Fibroblast of lung (primary cell): ENCODE data around the gene PLAAT3. TPM values are rescaled to one million over a fixed set of nuclear protein-coding genes. Genes with fewer than 3 reads are reported as not detected.

Experiments
- DNase-seq, 2 donors: peaks; one replicate each; pipeline versions ENCODE4 v3.0.0 to v3.0.0-alpha.2; 2010; ENCODE audit warnings: low read depth in 2 of 2
- H2AFZ ChIP-seq: 2 replicates; pipeline ENCODE4 v1.5.1; 2012; ENCODE audit warnings: low read length, control low read depth, inconsistent platforms
- H3K27ac ChIP-seq: 2 replicates; pipeline ENCODE4 v1.5.1; 2011; ENCODE audit warnings: low read length, control low read depth; ENCODE audit not compliant: insufficient read depth
- H3K27me3 ChIP-seq: 2 replicates; pipeline ENCODE4 v1.5.1; 2011; ENCODE audit warnings: mild to moderate bottlenecking, low read length; ENCODE audit not compliant: control insufficient read depth, insufficient read depth
- H3K36me3 ChIP-seq: 2 replicates; pipeline ENCODE4 v1.5.1; 2011; ENCODE audit warnings: low read length; ENCODE audit not compliant: control insufficient read depth, insufficient read depth
- H3K4me1 ChIP-seq: 2 replicates; pipeline ENCODE4 v1.5.1; 2011; ENCODE audit warnings: low read length; ENCODE audit not compliant: control insufficient read depth, insufficient read depth; ENCODE audit errors: extremely low read depth
- H3K4me2 ChIP-seq: 2 replicates; pipeline ENCODE4 v1.5.1; 2011; ENCODE audit warnings: low read length, control low read depth; ENCODE audit not compliant: insufficient read depth; ENCODE audit errors: extremely low read depth
- H3K4me3 ChIP-seq, 4 experiments: fragments of 200-600 bp in 1 of 4; sonication (generic) in 1 of 4; replicated peaks in 1 of 4; 2 replicates each; pipeline ENCODE4 v1.5.1; 2011 to 2016; ENCODE audit warnings: low read length in 4 of 4, low read depth in 3 of 4, mild to moderate bottlenecking in 3 of 4, control low read depth in 2 of 4, inconsistent platforms in 1 of 4, mixed read lengths in 1 of 4; ENCODE audit not compliant: insufficient read depth in 1 of 4; ENCODE audit errors: control extremely low read depth in 1 of 4
- H3K79me2 ChIP-seq: 2 replicates; pipeline ENCODE4 v1.5.1; 2012; ENCODE audit warnings: mild to moderate bottlenecking, low read length, inconsistent platforms; ENCODE audit not compliant: control insufficient read depth, insufficient read depth
- H3K9ac ChIP-seq: 2 replicates; pipeline ENCODE4 v1.5.1; 2011; ENCODE audit warnings: mild to moderate bottlenecking, low read length, control low read depth; ENCODE audit not compliant: insufficient read depth
- H3K9me3 ChIP-seq: 2 replicates; pipeline ENCODE4 v1.5.1; 2012; ENCODE audit warnings: low read depth, low read length; ENCODE audit not compliant: control insufficient read depth, insufficient read depth
- H4K20me1 ChIP-seq: 2 replicates; pipeline ENCODE4 v1.5.1; 2011; ENCODE audit warnings: low read length; ENCODE audit not compliant: control insufficient read depth, insufficient read depth; ENCODE audit errors: extremely low read depth
- CTCF ChIP-seq, 2 donors: IDR thresholded peaks in 1 of 2; conservative IDR thresholded peaks in 1 of 2; 1 replicate in 1 of 2; 2 replicates in 1 of 2; pipeline ENCODE4 v1.5.1; 2011 to 2012; ENCODE audit warnings: low read length in 2 of 2, control low read depth in 1 of 2, inconsistent platforms in 1 of 2, low read depth in 1 of 2, mild to moderate bottlenecking in 1 of 2
- EZH2 ChIP-seq: IDR thresholded peaks from 2 replicates; pipeline ENCODE4 v1.5.1; 2012; ENCODE audit warnings: low read length, control low read depth, mild to moderate bottlenecking; ENCODE audit errors: missing control alignments
- polyA plus RNA-seq, 2 donors: library from polyadenylated mRNA; depleted of rRNA in 1 of 2; stranded (reverse) in 1 of 2; unstranded in 1 of 2; fragments of >200 nt; gene quantifications; 2 replicates each; pipeline ENCODE4 v1.2.1, GENCODE V29; 2011 to 2012; ENCODE audit warnings: missing spikeins in 1 of 2
- total RNA-seq: library from RNA; depleted of rRNA; stranded (reverse); fragments of >200 nt; gene quantifications from 2 replicates; pipeline ENCODE4 v1.2.1, GENCODE V29; 2014

Gene PLAAT3
- total and polyA plus RNA-seq, 2 donors (not counting 1 experiment from before 2014, with no cell fraction given), result 11.4 to 45.4 TPM

- peak overlapping the region; percentile 97 for H3K4me2 ChIP-seq
Measured at GRCh38 chr11:63537293-63538101, 76.7 kb downstream of the PLAAT3 start.

GRCh38 chr11:63536669-63537292, 77.5 kb downstream of the PLAAT3 start, which contains the start of gene PLAAT4:
PLAAT4 (plus strand) TSS chr11:63536808; CDS start chr11:63536869, 61 bp downstream.
- TF ChIP-seq CTCF (conservative IDR thresholded peaks at IDR 0.05 in 1 of 2, IDR thresholded peaks at IDR 0.05 in 1 of 2; ENCODE audit: low read depth in 1 of 2, low read length in 2 of 2) (no peak), EZH2 (no peak)
- Histone ChIP-seq H3K9me3 (no peaks in the 10 kb centered on the region), H3K27me3 (no peaks in the 10 kb centered on the region), H3K79me2 (no peaks in the 10 kb centered on the region), H3K4me2 (peak within 1 kb of the TSS; percentile 97), H2AFZ (peak within 1 kb of the TSS; percentile 94), H3K27ac (peak within 1 kb of the TSS; percentile 82), H3K9ac (peak within 1 kb of the TSS; percentile 26), H3K36me3 (no peaks in the 10 kb centered on the region), H4K20me1 (no peaks in the 10 kb centered on the region), H3K4me3 (peak within 1 kb of the TSS; percentile 48 to 68 (median 58)), H3K4me1 (peaks cover 10% of the 10 kb centered on the region)
- peak; percentile 69 to 73 for DNase-seq

More at GRCh38 chr11:63537293-63538101, 76.7 kb downstream of the PLAAT3 start:
- H3K27ac ChIP-seq, result peak overlapping the region; percentile 82
- no peaks in the 10 kb centered on the region for H3K79me2 ChIP-seq
- no peaks in the 10 kb centered on the region for H3K36me3 ChIP-seq
- H2AFZ ChIP-seq, result peak overlapping the region; percentile 94
- DNase-seq, result peak; percentile 68 to 96
- peak overlapping the region; percentile 48 to 68 (median 58) for H3K4me3 ChIP-seq
- peaks cover 7% of the 10 kb centered on the region for H3K4me1 ChIP-seq
- TF ChIP-seq EZH2 (no peak), CTCF (conservative IDR thresholded peaks at IDR 0.05 in 1 of 2, IDR thresholded peaks at IDR 0.05 in 1 of 2; ENCODE audit: low read depth in 1 of 2, low read length in 2 of 2) (no peak)
- H3K9me3 ChIP-seq, result no peaks in the 10 kb centered on the region
- H3K9ac ChIP-seq, result peak overlapping the region; percentile 26
- no peaks in the 10 kb centered on the region for H4K20me1 ChIP-seq
- no peaks in the 10 kb centered on the region for H3K27me3 ChIP-seq

GRCh38 chr11:63535734-63536133, 78.5 kb downstream of the PLAAT3 start:
- Histone ChIP-seq H3K9me3 (no peaks in the 10 kb centered on the region), H3K9ac (no peak overlapping the region), H3K4me2 (no peak overlapping the region), H3K4me3 (no peak overlapping the region), H3K27ac (no peak overlapping the region), H3K36me3 (no peaks in the 10 kb centered on the region), H4K20me1 (no peaks in the 10 kb centered on the region), H3K79me2 (no peaks in the 10 kb centered on the region), H2AFZ (no peak overlapping the region), H3K4me1 (peaks cover 14% of the 10 kb centered on the region), H3K27me3 (no peaks in the 10 kb centered on the region)
- no peak for DNase-seq
- no peak for TF ChIP-seq CTCF (conservative IDR thresholded peaks at IDR 0.05 in 1 of 2, IDR thresholded peaks at IDR 0.05 in 1 of 2; ENCODE audit: low read depth in 1 of 2, low read length in 2 of 2)
- TF ChIP-seq EZH2, result no peak
